WTC11 (cell line): Measurements from ENCODE around the gene EEF1A1. TPM values are rescaled to one million over a fixed set of nuclear protein-coding genes. Genes with fewer than 3 reads are reported as not detected.

Source experiments
- ATAC-seq: fragments of 200-7000 bp; cut with Tn5 transposase; 2 replicates; pipeline ENCODE4 v1.10.0; 2021; ENCODE audit warnings: mild to moderate bottlenecking, moderate library complexity
- CTCF ChIA-PET: fragments of 300-600 bp; sonication (Branson Sonifier 250); formaldehyde crosslinking; loops from one replicate; lab custom pipeline; 2021; ENCODE audit warnings: antibody characterized with exemption; lab: Charles Lee
- POLR2A ChIA-PET: fragments of 350-600 bp; sonication (Branson Sonifier 250); formaldehyde crosslinking; loops from one replicate; lab custom pipeline; 2021; ENCODE audit warnings: antibody characterized with exemption; lab: Charles Lee
- DNase-seq: peaks from one replicate; pipeline ENCODE4 v3.0.0; 2021; ENCODE audit warnings: low spot score
- H3K27ac Mint-ChIP-seq: 2 replicates; pipeline ENCODE4 v1.8.0; 2021; ENCODE audit warnings: mixed read lengths
- H3K27me3 Mint-ChIP-seq: 2 replicates; pipeline ENCODE4 v1.8.0; 2021; ENCODE audit warnings: low read depth, mild to moderate bottlenecking, moderate library complexity, mixed read lengths
- H3K36me3 Mint-ChIP-seq: 2 replicates; pipeline ENCODE4 v1.8.0; 2021; ENCODE audit warnings: mixed read lengths
- H3K4me1 Mint-ChIP-seq: 2 replicates; pipeline ENCODE4 v1.8.0; 2022; ENCODE audit warnings: mixed read lengths
- H3K4me3 Mint-ChIP-seq: 2 replicates; pipeline ENCODE4 v1.8.0; 2021; ENCODE audit warnings: mild to moderate bottlenecking, moderate library complexity, mixed read lengths
- H3K9me3 Mint-ChIP-seq: 2 replicates; pipeline ENCODE4 v1.8.0; 2021; ENCODE audit warnings: mixed read lengths
- AFF4 ChIP-seq: sonication (generic); formaldehyde crosslinking; IDR thresholded peaks from 2 replicates; pipeline ENCODE4 v1.8.1; 2023; ENCODE audit warnings: mild to moderate bottlenecking, missing genetic modification reagents, borderline replicate concordance
- IRF2 ChIP-seq: sonication (generic); formaldehyde crosslinking; IDR thresholded peaks from 2 replicates; pipeline ENCODE4 v1.8.0; 2022; ENCODE audit warnings: low read depth, missing genetic modification reagents, borderline replicate concordance
- NFATC4 ChIP-seq: fragments of 250-450 bp; sonication (Bioruptor Pico); IDR thresholded peaks from 2 replicates; pipeline ENCODE4 v1.9.0; 2021; ENCODE audit warnings: mild to moderate bottlenecking
- NFE2L1 ChIP-seq: sonication (generic); formaldehyde crosslinking; IDR thresholded peaks from 2 replicates; pipeline ENCODE4 v1.8.1; 2023; ENCODE audit warnings: missing genetic modification reagents
- SMAD4 ChIP-seq: sonication (generic); formaldehyde crosslinking; IDR thresholded peaks from 2 replicates; pipeline ENCODE4 v1.8.0; 2022; ENCODE audit warnings: mild to moderate bottlenecking, missing genetic modification reagents
- SOX15 ChIP-seq: fragments of 250-450 bp; sonication (Bioruptor Pico); IDR thresholded peaks from 2 replicates; pipeline ENCODE4 v1.9.0; 2021; ENCODE audit warnings: mild to moderate bottlenecking
- ZNF121 ChIP-seq: sonication (generic); formaldehyde crosslinking; IDR thresholded peaks from 2 replicates; pipeline ENCODE4 v1.8.0; 2023; ENCODE audit warnings: missing genetic modification reagents
- ZNF416 ChIP-seq: fragments of 250-450 bp; sonication (Bioruptor Pico); IDR thresholded peaks from 2 replicates; pipeline ENCODE4 v1.9.0; 2021; ENCODE audit warnings: mild to moderate bottlenecking, inconsistent platforms
- total RNA-seq: library from RNA; stranded (reverse); gene quantifications from 3 replicates; pipeline ENCODE4 v1.2.3, GENCODE V29; 2021
- TF ChIP-seq, protein P1 (sequence below): sonication (generic); formaldehyde crosslinking; IDR thresholded peaks from 2 replicates; pipeline ENCODE4 v1.8.1; 2023; ENCODE audit warnings: mild to moderate bottlenecking, missing genetic modification reagents
- TF ChIP-seq, protein P2 (sequence below): sonication (generic); formaldehyde crosslinking; IDR thresholded peaks from 2 replicates; pipeline ENCODE4 v1.8.1; 2023; ENCODE audit warnings: mild to moderate bottlenecking, missing genetic modification reagents, moderate library complexity
- TF ChIP-seq, protein P3 (sequence below): sonication (generic); formaldehyde crosslinking; IDR thresholded peaks from 2 replicates; pipeline ENCODE4 v1.8.0; 2022; ENCODE audit warnings: mild to moderate bottlenecking, missing genetic modification reagents
- TF ChIP-seq, protein P4 (sequence below): fragments of 250-450 bp; sonication (Bioruptor Pico); conservative IDR thresholded peaks from 2 replicates; pipeline ENCODE4 v1.9.0; 2021; ENCODE audit warnings: mild to moderate bottlenecking

Gene EEF1A1
- total RNA-seq, 1 experiment from 2014 or later, result 11,564 TPM

- ATAC-seq (no peak), DNase-seq (no peak)
- peaks cover 14% of the 10 kb centered on the region for H3K36me3 Mint-ChIP-seq
- POLR2A ChIA-PET, result no interaction called here
- no peaks in the 10 kb centered on the region for H3K27me3 Mint-ChIP-seq
- H3K9me3 Mint-ChIP-seq, result peaks cover 4% of the 10 kb centered on the region; the same call in 1 of the 2 replicates
- H3K27ac Mint-ChIP-seq, result no peak overlapping the region
- TF ChIP-seq ZNF416 (CRISPR knock-in tag), result no peak
- TF ChIP-seq ZNF121 (CRISPR knock-in tag), result peak; percentile 73; the same call in 1 of the 2 replicates
- no peak for TF ChIP-seq AFF4 (CRISPR knock-in tag)
- no peaks in the 10 kb centered on the region for H3K4me1 Mint-ChIP-seq
- CTCF ChIA-PET, result interaction anchor here (0.8 kb wide), 1 partner anchor 148 kb away, joined by 3 read pairs; no protein-coding TSS in a partner anchor
- H3K4me3 Mint-ChIP-seq, result no peak overlapping the region
Observed at GRCh38 chr6:73504160-73504559, 16.7 kb downstream of the EEF1A1 start.

- DNase-seq (no peak), ATAC-seq (no peak)
- Mint-ChIP-seq H3K9me3 (peaks cover 4% of the 10 kb centered on the region; the same call in 1 of the 2 replicates), H3K4me1 (no peaks in the 10 kb centered on the region), H3K27ac (no peak overlapping the region; the same call in 1 of the 2 replicates), H3K4me3 (no peak overlapping the region), H3K36me3 (peaks cover 19% of the 10 kb centered on the region), H3K27me3 (no peaks in the 10 kb centered on the region)
- CTCF ChIA-PET, result interaction anchor here (0.8 kb wide), 1 partner anchor 149 kb away, joined by 3 read pairs; no protein-coding TSS in a partner anchor
- POLR2A ChIA-PET, result no interaction called here
- TF ChIP-seq NFATC4 (CRISPR knock-in tag) (no peak), ZNF121 (CRISPR knock-in tag) (peak; percentile 67; the same call in 1 of the 2 replicates)
- TF ChIP-seq, all 79 proteins: peak for 1
Observed at GRCh38 chr6:73503027-73503772, 17.6 kb downstream of the EEF1A1 start.

GRCh38 chr6:73497915-73498314, 22.9 kb downstream of the EEF1A1 start:
- ChIA-PET CTCF (no interaction called here), POLR2A (interaction anchor here (0.7 kb wide), 1 partner anchor 13 kb away, joined by 3 read pairs; no protein-coding TSS in a partner anchor)
- Mint-ChIP-seq H3K27ac (no peak overlapping the region), H3K27me3 (no peaks in the 10 kb centered on the region), H3K4me1 (no peaks in the 10 kb centered on the region), H3K9me3 (no peaks in the 10 kb centered on the region), H3K4me3 (no peak overlapping the region), H3K36me3 (peaks cover 37% of the 10 kb centered on the region)
- DNase-seq (no peak), ATAC-seq (no peak)
- TF ChIP-seq ZNF121 (CRISPR knock-in tag) (peak; percentile 77; the same call in 1 of the 2 replicates), ZNF416 (CRISPR knock-in tag) (no peak)

- no peak for DNase-seq
- ChIA-PET CTCF (interaction anchor here (0.9 kb wide), 1 partner anchor 102 kb away, joined by 4 read pairs; no protein-coding TSS in a partner anchor), POLR2A (interaction anchor here (0.6 kb wide), 1 partner anchor 157 kb away, joined by 3 read pairs; no protein-coding TSS in a partner anchor)
- Mint-ChIP-seq H3K4me1 (no peaks in the 10 kb centered on the region), H3K27ac (no peak overlapping the region), H3K4me3 (no peak overlapping the region), H3K9me3 (peaks cover 9% of the 10 kb centered on the region; the same call in 1 of the 2 replicates), H3K27me3 (no peaks in the 10 kb centered on the region), H3K36me3 (peaks cover 56% of the 10 kb centered on the region)
- ATAC-seq, result no peak
- TF ChIP-seq SMAD4 (CRISPR knock-in tag) (no peak), SOX15 (CRISPR knock-in tag) (no peak), NFE2L1 (CRISPR knock-in tag) (no peak), IRF2 (CRISPR knock-in tag) (no peak)
- TF ChIP-seq, protein P1, sequence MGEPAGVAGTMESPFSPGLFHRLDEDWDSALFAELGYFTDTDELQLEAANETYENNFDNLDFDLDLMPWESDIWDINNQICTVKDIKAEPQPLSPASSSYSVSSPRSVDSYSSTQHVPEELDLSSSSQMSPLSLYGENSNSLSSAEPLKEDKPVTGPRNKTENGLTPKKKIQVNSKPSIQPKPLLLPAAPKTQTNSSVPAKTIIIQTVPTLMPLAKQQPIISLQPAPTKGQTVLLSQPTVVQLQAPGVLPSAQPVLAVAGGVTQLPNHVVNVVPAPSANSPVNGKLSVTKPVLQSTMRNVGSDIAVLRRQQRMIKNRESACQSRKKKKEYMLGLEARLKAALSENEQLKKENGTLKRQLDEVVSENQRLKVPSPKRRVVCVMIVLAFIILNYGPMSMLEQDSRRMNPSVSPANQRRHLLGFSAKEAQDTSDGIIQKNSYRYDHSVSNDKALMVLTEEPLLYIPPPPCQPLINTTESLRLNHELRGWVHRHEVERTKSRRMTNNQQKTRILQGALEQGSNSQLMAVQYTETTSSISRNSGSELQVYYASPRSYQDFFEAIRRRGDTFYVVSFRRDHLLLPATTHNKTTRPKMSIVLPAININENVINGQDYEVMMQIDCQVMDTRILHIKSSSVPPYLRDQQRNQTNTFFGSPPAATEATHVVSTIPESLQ, result no peak
- TF ChIP-seq, protein P2, sequence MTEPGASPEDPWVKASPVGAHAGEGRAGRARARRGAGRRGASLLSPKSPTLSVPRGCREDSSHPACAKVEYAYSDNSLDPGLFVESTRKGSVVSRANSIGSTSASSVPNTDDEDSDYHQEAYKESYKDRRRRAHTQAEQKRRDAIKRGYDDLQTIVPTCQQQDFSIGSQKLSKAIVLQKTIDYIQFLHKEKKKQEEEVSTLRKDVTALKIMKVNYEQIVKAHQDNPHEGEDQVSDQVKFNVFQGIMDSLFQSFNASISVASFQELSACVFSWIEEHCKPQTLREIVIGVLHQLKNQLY (CRISPR knock-in tag), result no peak
- TF ChIP-seq, protein P3, sequence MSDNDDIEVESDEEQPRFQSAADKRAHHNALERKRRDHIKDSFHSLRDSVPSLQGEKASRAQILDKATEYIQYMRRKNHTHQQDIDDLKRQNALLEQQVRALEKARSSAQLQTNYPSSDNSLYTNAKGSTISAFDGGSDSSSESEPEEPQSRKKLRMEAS, result no peak
- TF ChIP-seq, protein P4, sequence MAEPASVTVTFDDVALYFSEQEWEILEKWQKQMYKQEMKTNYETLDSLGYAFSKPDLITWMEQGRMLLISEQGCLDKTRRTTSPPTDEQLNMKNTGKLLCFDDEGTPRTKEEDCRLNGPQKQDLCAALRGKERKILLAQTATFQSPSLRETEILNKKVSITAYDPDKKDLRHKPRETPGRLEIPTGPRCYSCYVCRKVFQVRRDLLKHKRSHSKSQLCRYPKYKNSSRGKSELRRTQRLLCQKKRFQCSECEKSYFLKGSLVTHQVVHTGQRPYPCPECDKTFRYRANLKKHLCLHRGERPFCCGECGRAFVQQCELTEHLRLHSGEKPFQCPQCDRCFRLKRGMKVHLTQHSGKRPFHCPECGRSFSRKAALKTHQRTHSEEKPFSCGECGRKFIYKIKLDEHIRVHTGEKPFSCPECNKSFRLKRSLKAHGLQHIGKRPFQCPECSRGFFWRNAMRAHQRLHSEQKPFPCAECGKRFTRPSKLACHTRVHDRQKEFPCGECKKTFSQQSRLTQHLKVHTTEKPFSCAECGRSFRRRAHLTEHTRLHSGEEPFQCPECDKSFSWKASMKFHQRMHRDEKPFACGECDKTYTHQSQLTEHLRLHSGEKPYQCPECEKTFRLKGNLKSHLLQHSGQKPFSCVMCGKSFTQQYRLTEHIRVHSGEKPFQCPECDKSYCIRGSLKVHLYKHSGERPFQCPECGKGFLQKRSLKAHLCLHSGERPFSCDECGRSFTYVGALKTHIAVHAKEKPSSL, result no peak
Observed at GRCh38 chr6:73491377-73491776, 29.5 kb downstream of the EEF1A1 start.
